ENCODE data around the gene FBXO24.

The FBXO24 gene

GRCh38 chr7:100626055-100626454 is 39.9 kb downstream of the FBXO24 start:
- no peak for DNase-seq

GRCh38 chr7:100626530-100627237 is 40.6 kb downstream of the FBXO24 start:
- no peak for DNase-seq

- DNase-seq, result no peak
Observed at GRCh38 chr7:100627238-100627549, 41.1 kb downstream of the FBXO24 start.

- DNase-seq, result no peak
Observed at GRCh38 chr7:100629117-100629716, 43.1 kb downstream of the FBXO24 start.

GRCh38 chr7:100630066-100630465 is 43.9 kb downstream of the FBXO24 start:
- DNase-seq, result no peak

- DNase-seq, result peak; percentile 42
Observed at GRCh38 chr7:100632951-100633717, 47.0 kb downstream of the FBXO24 start.

- no peak for DNase-seq
Observed at GRCh38 chr7:100639995-100640516, 53.9 kb downstream of the FBXO24 start.

- DNase-seq, result no peak
Observed at GRCh38 chr7:100640517-100641440, 54.7 kb downstream of the FBXO24 start.

GRCh38 chr7:100641463-100641859 is 55.3 kb downstream of the FBXO24 start, which contains the start of gene TFR2:
TFR2 (minus strand) TSS chr7:100641552; CDS start chr7:100641509, 43 bp downstream.
- DNase-seq, result no peak

GRCh38 chr7:100641860-100642533 is 55.9 kb downstream of the FBXO24 start:
- no peak for DNase-seq

- no peak for DNase-seq
Observed at GRCh38 chr7:100642534-100642907, 56.4 kb downstream of the FBXO24 start.

GRCh38 chr7:100649826-100650565 is 63.9 kb downstream of the FBXO24 start:
- no peak for DNase-seq

Data from DMS79 (cell line).